HG03066 (cell line): Measurements from ENCODE around the gene TMEM259.

Experiments used
- ATAC-seq: cut with Tn5 transposase; IDR thresholded peaks from one replicate; pipeline ENCODE4 v1.9.1; 2021; ENCODE audit warnings: low read depth; ENCODE audit not compliant: unreplicated experiment

Gene TMEM259

DNA sequence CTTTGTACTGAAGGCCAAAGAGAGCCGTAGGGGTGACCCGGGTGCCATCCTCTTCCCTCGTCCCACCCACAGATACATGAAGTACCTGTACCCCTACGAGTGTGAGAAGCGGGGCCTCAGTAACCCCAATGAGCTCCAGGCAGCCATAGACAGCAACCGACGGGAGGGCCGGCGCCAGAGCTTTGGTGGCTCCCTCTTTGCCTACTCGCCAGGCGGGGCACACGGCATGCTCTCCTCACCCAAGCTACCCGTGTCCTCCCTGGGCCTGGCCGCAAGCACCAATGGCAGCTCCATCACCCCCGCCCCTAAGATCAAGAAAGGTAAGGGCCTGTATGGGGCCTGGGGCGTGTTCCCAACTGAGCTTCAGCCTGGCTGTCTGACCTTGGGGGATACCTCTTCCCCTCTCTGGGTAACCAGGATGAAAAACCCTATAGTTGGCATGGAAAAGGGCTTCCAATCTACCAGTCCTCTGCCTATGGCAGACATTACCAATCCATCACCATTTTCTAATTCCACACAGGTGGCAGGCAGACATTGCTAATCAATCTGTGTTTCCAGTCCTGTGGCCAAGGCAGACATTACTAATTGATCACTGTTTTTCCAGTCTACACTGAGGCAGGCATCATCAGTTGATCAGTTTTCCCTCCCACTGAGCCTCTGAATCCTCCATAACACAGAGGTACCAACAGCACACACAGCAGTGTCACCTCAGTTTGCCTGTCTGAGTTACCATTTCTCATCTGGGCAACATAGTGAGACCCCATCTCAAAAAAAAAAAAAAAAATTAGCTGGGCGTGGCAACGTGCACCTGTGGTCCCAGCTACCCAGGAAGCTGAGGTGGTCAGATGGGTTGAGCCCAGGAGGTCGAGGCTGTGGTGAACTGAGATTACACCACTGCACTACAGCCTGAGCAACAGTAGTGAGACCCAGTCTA is 55.9 kb downstream of the TMEM259 start:
- ATAC-seq: no peak

DNA sequence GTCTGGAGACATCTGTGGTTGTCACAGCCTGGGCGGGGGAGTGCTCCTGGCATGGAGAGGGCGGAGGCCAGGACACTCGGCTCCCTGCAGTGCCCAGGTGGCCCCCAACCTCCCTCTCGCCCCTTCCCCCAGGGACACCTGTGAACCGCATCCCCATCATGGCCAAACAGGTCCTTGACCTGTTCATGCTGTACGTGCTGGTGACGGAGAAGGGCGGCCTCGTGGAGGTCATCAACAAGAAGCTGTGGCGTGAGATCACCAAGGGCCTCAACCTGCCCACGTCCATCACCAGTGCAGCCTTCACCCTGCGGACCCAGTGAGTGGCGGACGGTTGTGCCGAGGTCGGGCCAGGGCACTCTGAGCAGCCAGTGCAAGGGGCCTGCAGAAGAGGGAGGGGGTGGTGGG is 56.8 kb downstream of the TMEM259 start:
- ATAC-seq: no peak

GRCh38 chr19:963486-963951 is 57.4 kb downstream of the TMEM259 start:
- no peak for ATAC-seq

DNA sequence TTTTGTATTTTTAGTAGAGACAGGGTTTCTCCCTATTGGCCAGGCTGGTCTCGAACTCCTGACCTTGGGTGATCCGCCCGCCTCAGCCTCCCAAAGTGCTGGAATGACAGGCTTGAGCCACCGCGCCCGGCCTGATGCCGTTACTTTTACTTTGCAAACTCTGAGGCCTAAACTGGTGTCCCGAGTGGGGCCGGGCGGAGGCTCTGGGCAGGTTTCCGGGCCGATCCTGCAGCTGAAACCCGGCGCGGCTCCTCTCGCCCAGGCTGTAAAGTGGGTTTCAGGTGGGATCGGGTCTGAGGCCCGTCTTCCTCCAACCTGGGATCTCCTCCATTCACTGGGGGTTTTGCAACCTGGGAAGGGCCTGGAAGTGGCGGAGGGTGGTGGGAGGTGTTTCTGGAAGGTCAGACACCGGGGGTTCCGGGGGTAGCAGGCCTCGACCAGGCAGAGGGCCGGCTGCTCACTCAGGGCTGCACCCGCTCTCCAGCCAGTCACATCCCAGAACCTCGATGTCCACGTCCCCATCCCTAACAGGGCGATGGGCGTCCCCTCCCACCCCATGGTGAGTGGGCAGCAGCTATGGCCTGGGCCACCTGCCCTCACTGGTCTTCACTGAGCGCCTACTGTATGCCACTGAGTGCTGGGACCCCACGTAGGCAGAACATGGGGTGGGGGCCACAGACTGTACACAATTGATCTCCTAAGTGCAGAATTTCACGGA is 58.1 kb downstream of the TMEM259 start:
- no peak for ATAC-seq

DNA sequence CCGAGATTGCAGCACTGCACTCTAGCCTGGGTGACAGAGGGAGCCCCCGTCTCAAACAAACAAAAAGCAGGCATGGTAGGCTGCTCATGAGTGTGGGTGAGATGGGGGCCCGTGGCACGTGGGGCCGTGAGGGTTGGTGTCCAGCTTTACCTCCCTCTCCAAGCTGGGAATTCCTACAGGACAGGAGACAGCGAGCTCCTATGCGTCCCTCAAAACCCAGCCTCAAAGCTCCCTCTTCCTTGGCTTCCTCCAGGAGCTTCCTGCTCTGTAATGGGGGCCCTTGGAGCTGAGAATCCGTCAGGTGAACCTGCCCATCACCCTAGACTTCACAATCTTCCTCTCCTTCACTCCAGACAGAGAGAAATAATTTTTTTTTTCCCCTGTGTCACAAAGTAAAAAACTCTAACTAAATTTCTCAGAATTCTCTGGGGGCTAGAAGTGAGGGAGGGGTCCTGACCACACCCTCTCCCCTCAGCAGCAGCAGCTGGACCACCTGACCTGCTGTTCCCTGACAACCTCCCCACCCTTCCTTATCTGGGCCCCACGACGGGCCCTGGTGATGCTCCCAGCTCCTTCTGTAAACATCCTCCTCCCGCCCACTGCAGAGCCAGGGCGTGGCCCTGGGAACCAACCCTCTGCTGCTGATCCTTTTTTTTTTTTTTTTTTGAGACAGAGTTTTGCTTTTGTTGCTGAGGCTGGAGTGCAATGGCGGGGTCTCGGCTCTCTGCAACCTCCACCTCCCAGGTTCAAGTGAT is 58.9 kb downstream of the TMEM259 start:
- ATAC-seq: no peak

GRCh38 chr19:960601-960938 is 60.4 kb downstream of the TMEM259 start:
- ATAC-seq: no peak

DNA sequence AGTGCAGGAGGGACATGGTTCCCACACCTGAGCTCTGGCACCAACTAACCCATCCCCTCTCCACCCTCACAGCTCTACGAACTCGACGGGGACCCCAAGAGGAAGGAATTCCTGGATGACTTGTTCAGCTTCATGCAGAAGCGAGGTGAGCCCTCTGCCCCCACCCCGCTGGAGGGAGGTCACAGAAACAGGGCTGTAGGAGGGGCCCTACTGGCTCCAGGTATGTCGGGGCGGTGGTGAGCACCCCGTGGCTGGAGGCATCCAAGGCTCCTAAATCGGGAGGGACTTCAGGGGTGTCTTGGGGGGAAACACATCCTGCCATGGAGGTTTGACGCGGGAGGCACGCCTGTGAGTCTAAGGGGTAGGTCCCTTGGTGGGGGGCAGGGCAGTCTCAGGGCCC is 60.9 kb downstream of the TMEM259 start:
- no peak for ATAC-seq
